Stimulated activated CD8-positive, alpha-beta memory T cell treated with anti-CD3 and anti-CD28 coated beads, Interleukin-12 subunit alpha, Interleukin-12 subunit beta, amount 100 ng/mL, for 1 hour (primary cell): ENCODE measurements around the gene PDHX.

ENCODE experiments used
- DNase-seq: peaks from one replicate; pipeline ENCODE4 v3.0.0-alpha.2; 2020; ENCODE audit warnings: low read depth

Gene PDHX

DNA sequence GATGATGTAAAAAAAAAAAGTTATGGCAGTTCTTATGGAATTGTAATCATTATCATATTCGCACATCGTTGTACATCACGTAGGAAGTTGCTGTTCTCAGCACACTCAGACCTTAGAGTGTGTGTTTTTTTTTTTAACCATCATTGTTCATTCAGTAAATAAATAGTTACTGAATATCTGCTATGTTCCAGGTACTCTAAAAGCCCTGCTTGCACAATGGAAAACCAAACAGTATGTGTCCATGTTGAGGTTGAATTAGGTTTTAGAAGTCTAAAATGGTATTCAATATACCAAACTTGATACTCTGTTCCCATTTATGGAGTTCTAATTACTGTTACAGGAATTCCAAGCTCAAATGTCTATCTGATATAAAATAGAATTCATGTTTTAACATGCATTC is 41.2 kb downstream of the PDHX start:
- no peak for DNase-seq

DNA sequence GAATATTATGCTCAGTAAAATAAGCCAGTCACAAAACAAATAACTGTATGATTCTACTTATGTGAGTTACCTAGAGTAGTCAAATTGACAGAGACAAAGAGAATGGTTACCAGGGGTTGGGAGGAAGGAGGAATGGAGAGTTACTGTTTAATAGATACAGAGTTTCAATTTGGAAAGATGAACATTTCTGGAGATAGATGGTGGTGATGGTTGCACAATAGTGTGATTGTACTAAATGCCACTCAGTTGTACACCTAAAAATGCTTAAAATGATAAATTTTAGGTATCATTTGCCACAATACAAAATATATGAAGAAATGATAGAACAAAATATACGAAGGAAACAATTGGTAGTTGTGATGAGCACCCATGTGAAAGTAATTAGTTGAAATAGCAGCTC is 43.4 kb downstream of the PDHX start:
- DNase-seq, result no peak

DNA sequence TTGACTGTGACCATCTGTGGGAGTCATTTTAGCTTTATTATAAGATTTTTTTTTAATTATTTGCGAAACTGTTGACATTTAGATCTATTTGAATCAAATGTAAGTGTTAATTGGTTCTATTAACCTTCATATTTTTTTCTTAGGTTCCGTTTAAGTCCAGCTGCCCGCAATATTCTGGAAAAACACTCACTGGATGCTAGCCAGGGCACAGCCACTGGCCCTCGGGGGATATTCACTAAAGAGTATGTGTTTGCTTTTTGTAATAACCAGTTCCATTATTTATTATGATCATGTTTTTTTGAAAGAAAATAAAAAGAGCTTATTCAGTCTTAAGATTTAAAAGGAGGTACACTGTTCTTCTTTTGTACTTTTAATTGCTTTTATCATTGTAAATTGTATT is 43.9 kb downstream of the PDHX start:
- DNase-seq, result no peak

DNA sequence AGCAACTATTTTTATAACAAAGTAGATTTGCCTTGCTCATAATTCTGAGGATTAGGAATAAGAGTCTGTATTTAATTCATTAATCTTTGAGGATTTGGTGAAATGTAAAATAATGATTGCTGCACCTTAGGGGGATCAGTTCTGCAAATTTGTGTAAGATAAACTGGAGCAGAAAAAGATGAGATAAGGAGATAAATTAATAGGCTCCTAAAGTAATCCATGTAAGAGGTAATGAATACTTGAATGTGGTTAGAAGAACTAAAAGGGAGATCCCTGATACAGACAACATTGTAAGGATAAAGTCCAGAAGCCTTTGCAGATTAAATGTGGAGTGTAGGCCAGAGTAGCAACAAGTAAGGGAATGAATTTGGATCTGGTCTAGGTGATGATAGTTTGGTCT is 45.6 kb downstream of the PDHX start:
- DNase-seq, result no peak

DNA sequence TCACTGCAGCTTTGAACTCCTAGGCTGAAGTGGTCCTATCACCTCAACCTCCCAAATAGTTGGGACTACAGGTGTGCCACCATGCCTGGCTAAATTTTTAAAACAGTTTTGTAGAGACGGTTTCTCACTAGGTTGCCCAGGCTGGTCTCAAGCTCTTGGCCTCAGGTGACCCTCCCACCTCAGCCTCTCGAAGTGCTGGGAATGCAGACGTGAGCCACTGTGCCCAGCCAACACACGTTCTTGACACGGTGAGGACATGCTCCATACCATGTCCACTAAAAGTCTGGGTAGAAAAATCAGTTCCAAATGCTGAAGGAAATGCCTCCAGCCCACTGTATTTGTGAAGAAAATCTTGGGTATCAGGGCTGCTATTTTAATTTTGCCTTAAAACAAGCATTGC is 46.9 kb downstream of the PDHX start:
- no peak for DNase-seq

DNA sequence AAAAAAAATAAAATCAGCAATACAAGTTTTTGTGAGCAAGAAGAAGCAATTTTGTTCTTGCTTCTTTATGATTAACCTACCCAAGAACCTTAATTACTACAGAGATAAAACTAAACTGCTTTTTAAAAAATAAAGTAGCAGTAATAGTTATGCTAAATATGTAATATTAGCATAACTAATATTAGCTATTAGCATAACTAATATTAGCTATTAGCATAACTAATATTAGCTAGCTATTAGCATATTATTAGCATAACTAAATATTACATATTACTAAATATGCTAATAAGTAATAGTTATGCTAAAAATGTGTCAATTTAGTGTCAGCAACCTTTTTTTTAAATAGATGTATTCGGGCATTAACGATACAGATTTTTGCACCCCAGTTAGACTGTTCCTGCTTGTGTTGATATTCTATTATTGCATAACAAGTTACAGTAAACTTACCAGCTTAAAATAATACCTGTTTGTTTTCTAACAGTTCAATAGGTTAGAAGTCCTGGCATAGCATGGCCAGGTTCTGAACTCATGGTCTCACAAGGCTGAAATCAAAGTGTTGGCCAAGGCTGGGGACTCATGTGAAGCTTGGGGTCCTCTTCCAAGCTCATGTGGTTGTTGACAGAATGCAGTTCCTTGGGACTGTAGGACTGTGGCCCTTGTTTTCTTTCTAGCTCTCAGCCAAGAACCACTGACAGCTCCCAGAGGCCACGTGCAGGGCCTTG is 48.4 kb downstream of the PDHX start:
- DNase-seq, result no peak

DNA sequence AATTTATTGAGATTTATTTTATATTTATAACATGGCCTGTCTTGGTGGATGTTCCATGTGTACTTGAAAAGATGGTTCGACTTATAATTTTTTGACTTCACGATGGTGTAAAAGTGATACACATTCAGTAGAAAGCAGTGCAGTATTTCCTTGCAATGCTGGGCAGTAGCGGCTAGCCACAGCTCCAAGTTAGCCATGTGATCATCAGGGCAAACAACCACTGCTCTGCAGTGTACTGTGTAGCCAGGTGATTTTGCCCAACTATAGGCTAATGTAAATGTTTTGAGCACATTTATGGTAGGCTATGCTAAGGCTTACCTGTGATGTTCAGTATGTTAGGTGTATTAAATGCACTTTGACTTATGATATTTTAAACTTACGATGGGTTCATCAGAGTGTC is 52.4 kb downstream of the PDHX start:
- DNase-seq, result no peak

DNA sequence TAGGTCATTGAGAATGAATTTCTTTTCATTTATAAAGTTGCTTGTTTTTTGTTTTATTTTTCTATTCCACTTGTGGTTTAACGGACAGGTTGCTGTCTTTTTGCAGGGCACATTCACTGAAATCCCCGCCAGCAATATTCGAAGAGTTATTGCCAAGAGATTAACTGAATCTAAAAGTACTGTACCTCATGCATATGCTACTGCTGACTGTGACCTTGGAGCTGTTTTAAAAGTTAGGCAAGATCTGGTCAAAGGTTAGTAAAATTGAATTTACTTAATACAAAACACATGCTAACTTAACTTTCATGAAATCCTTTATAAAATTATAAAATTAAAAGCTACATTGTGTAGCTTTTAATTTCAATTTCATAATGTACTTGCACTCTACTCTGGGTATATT is 53.6 kb downstream of the PDHX start:
- no peak for DNase-seq

DNA sequence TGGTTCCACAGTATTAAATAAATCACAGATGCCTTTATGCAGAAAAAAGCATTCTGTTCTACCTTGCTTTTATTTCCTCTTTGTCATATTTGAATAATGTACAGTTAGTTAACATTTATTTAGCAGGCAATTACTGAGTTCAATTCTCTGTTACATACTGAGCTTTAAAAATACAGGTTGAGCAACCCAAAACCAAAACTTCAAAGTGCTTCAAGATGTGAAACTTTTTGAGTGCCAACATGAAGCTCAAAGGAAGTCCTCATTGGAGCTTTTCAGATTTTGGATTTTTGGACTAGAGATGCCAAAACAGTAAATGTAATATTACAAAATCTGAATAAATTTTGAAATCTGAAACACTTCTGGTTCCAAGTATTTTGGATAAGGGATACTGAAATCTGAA is 54.1 kb downstream of the PDHX start:
- no peak for DNase-seq

DNA sequence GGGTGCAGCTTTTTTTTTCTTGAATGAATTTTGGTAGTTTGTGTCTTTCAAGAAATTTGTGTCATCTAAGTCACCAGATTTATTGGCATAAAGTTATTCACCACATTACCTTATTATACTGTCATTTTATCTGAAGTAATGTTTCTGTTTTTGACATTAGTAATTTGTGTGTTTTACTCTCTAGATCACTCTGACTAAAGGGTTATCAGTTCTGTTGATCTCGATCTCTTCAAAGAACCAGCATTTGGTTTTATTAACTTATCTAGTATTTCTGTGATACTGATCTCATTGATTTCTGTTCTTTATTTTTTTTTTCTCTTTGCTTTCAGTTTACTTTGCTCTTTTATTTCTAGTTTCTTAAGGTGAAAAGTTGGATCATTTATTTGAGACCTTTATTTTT is 55.5 kb downstream of the PDHX start:
- DNase-seq, result no peak

DNA sequence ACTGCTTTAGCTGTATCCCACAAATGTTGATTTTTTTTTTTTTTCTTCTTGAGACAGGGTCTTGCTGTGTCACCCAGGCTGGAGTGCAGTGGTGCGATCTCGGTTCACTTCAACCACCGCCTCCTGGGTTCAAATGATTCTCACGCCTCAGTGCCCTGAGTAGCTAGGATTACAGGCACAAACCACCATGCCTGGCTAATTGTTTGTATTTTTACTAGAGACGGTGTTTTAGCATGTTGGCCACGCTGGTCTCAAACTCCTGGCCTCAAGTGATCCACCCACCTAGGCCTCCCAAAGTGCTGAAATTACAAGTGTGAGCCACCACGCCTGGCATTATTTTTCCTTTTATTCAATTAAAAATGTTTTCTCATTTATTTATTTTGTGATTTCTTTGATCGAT is 55.9 kb downstream of the PDHX start:
- DNase-seq, result no peak

DNA sequence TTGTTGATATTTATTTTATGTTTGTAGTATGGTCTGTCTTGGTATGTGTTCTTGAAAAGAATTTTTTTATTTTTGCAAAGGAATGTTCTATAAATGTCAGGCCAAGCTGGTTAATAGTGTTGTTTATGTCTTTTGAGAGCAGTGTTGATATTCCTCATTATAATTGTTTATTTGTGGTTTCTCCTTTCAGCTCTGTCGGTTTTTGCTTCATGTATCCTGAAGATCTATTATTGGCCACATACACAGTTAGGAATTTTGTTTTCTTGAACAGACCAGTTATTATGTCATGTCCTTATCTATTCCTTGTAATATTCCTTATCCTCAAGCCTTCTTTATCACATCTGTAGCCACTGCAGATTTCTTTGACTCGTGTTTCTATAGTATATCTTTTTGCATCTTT is 56.5 kb downstream of the PDHX start:
- no peak for DNase-seq

DNA sequence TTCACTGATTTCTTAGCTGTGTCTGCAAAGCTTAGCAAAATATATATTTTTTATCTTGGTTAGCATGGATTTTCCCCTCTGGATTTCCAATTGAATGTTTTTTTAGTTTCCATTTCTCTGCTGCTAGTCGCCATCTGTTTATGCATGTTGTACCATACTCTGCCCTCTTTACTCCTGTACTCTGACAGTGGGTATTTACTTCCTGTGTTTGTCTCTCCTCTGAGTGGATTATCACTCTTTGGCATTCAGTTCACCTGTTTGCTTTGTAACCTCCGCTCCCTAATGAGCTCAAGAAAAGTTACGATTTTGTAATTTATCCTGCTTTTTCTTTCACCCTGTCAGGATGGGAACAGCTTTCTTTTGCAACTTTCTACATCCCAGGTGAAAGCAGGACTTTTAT is 59.1 kb downstream of the PDHX start:
- no peak for DNase-seq

DNA sequence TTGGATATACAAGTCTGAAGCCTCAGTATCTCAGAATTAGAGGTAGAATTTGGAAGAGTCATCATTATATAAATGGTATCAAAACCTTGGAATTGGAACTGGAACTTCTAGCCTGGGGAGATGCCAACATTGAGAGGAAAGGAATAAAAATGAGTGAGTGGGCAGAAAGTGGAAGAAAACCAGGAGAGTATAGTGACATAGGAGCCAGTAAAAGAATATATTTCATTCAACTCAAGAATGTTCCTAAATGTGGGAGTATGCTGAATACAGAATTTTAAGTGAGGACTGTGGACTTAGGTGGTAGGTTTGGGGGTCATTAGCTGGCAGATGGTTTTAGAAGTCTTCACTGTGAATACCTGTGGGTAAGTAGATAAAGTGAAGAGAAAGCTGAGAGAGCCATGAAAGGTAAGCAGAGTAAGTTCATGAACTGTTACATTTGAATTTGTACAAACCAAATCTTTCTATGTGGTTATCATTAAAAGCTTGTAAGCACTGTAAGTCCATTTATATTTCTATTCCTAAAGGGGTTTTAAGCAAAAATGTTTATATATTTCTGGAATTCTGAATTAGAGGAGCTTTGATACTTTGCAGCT is 60.2 kb downstream of the PDHX start:
- no peak for DNase-seq

DNA sequence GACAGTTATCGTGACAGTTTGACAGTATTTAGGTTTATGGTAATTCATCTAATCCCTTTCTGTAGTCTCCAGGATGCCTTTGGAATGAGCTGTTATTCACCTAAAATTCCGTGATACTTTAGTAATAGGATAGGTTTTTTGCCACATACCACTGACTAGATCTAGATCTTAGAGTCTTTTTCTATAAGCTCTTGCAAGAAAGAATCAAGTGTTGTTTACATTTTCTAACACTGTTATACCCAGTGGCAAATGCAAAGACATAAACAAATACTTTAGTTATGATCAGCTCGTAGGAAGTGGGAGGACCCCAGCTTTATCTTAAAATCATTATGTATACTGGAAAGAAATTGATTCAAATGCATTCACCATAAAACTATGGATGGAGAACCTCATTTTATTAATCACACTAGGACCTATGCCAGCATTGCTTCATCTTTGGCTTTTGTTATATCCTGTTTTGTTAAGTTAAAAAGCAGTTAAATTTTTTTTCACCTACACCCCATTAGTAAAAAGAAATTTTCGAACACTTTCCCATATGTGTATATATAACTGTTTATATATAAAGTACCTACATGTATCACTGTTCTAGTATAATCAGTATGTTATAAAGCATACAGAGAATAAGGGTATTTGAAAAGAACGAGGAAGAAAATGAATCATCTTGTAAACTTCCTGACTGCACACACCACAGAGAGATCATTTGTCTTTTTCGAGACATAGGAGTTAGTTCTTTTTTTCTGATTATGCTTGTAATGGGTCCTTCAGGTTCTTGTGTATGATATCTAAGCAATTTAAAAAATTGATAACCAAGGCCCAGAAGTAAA is 60.9 kb downstream of the PDHX start:
- DNase-seq, result no peak

DNA sequence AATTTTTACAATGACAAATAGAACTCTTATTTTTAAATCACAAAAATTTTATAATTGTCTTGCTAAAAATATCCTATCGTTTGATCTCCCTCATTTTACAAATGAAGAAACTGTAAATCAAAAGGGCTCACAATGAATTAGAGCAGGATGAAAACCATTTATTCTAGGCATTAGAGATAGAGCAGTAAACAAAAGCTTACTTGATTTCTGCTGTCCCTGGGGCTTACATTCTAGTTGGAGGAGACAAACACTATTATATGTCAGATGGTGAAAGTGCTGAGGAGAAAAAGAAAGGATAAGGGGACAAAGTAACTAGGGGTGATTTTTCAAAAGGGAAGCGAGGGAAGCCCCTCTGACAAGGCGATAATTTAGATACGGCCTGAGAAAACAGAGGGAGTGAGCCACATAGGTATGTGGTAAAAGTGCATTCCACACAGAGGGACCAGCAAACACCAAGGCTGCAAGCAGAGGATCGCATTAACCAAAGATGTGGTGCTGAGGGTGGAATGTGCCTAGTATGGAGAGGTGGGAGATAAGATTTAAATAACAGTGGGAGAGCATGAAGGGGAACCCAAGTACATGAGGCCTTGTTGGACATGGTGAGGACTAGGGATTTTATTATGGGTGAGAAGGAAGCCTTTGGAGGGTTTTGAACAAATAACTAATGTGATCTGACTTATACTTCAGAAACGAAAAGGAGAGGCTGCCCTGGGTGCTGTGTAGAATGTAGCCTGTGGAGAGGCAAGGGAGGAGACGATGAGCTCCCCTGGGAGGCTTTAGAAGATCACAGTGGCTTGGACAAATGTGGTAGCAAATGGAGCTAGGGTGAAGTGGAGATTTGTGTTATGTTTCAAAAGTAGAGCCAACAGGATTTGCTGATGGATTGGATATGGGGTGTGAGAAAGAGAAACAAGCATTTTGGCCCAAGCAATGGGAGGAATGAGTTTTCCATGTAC is 62.1 kb downstream of the PDHX start:
- DNase-seq, result no peak

DNA sequence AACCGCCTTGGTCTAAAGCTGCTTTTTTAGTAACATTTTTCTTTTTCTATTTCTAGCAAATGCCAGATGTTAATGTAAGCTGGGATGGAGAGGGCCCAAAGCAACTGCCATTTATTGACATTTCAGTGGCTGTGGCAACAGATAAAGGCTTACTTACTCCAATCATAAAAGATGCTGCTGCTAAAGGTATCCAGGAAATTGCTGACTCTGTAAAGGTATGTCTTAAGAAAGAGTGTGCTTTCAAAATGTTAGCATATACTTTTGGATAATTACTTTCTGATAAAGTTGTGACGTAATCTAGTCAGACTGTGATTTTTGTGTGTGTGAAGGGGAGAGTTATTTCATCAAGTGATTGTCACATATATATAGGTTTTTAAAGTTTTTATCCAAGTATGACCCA is 68.1 kb downstream of the PDHX start:
- DNase-seq, result no peak

DNA sequence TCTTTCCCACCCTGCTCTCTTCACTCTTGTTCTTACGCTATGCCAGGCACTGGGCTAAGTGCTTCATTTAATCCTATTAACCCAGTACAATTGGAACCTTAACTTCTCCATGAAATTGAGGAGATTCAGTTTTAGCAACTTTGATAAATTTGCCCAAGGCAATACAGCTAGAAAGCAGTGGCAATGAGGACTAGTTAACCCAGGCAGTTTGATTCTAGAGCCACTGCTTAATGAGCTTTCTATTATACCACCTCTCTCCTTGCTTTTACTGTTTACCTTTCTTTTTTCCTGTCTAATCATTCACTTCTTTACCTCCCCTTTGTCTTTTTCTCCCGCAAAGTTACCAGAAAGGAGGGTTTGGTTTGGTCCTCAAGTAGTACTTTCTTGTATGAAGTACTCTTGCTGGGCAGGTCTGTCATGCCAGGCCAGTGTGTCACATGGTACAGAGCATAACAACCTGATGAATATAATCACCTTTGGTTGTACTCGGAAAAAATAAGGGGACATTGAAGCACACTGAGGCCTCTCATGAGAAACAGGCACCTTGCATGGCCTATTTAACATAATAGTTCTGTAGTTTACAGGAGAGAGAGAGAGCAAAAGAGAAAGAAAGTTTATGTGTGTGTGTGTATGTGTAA is 70.6 kb downstream of the PDHX start:
- no peak for DNase-seq

DNA sequence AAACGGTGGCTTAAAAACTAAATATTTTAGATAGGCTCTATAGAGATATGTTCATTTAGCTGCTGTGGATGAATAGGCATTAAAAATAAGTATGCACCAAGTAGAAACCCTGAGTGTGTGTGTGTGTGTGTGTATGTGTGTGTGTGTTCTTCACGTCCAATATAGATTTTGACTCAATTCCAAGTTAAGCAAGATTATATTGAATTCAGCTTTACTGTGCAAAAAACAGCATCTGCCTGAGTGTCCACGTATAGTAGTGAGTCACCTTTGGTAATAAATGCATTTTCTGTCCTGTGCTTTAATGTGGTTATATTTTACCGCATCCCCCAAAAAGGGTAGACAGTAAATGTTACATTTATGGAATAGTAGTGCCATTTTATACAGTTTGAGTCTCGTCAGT is 71.2 kb downstream of the PDHX start:
- no peak for DNase-seq

DNA sequence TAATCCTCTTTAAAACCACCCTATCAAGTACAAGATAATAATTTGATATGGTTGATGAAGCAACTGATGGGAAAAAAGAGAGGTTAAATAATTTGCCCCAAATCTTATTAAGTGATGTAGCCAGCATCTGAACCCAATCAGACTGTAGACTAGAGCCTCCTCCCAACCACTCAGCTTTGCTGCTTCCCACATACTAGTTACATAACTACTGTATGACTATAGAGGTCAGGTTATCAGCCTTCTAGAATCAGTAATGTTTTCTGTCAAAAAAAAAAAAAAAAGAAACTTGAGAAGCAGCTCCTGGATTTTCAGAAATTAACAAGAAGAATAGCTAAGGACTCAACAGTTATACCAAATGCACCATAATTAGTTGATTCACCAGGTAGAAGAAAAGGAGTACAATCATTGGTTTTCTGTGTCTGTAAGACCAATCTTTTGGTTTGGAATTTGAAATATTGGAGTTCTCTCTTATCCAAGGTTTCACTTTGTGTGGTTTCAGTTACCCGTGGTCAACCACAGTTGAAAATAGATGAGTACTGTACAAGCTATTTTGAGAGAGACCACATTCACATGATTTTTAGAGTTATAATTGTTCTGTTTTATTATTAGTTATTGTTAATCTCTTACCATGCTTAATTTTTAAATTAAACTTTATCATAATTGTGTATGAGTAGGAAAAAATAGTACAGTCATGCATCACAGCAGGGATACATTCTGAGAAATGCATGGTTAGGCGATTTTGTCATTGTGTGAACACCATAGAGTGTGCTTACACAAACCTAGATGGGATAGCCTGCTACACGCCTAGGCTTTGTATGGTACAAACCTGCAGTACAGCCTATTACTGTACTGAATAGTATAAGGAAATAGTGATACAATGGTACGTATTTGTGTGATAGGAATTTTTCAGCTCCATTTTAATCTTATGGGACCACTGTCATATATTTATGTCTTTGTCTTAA is 72.2 kb downstream of the PDHX start:
- no peak for DNase-seq

DNA sequence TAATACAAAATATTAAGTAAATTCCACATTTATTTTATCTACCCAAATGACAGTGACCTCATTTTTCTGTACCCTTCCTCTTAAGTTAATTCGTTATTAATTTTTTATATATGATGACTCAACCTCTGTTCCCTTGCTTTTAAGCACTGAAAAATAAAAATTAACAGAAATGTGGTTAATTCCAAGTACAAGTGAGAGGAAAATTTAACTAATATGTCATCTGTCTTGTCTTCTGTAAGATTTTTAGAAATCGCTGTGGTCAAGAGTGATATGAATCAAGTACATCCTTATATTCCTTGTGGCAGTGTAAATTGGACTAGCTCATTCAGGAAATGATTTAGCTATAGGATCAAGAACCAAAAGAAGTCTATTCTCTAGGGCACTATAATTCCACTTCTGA is 74.5 kb downstream of the PDHX start:
- DNase-seq, result no peak
